Embryonic facial prominence (tissue), 1 donor: ENCODE results near the gene MRAS.

Experiments used
- DNase-seq: peaks from one replicate; pipeline ENCODE4 v3.0.0-alpha.2; 2016; ENCODE audit errors: extremely low spot score

MRAS gene

GRCh38 chr3:138340511-138340910 is 7.9 kb upstream of the MRAS start:
- DNase-seq = no peak

DNA sequence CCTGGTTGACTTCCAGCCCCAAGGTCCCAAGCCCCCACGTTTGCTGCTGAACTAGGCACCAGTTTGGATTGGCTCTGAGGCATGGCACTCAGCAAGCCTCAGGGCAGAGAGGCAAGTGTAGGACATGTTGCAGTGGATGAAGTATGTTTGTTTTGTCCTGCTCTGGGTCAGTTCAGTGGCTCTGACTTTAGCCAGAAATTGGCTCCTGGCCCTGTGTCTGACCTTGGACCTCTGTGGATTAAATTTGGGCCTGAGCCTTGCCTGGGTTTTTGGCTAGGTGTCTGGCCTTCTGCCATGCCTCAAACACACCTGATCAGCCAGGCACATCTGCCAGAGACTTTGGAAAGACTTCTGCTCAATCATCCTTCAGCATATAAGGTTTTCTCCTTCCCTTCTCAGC is 3.6 kb upstream of the MRAS start:
- no peak for DNase-seq

DNA sequence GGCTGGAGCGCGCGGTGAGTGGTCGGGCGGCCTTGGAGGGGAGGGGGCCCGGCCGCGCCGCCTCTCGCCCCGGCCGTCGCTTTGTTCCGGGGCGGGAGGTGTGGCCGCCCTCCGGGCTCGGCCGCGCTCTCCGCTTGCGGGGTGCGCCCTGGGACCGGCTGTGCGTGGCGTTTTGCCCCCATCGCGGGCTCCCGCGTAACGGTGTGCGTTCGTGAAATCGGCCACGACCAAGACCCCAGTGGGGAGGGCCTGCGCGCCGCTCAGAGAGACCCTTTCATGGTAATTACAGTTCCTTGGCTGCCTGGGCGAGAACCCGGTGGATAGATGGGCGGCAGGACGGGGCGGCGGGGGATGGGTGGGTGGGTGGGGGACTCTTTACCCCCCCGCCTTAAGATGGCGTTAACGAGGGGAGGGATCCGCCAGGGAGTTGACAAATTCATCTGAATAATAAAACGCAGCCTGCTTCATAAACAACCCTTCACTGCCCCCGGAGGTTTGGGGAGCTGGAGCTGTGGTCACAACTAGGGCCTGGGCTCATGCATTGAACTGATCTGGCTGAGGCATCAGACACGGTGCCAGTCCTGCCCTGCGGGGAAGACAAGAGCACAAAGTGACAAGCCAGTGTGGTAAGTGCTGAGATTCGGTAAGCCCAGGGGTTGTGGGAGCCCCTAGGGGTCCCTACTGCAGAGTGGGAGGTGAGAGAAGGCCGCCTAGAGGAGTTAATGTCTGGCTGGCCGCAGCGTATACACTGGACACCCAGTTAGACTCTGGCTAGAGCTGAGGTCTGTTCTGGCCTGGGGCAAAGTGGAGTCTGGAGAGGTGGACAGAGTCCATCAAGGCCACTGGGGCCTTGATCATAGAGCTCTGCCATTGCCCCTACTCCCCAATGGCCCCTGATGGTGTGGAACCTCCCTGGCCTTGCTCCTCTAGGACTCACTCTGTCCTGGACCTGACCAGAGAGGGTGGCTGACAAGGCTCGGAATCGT is 668 bp downstream of the MRAS start:
- DNase-seq = no peak

- DNase-seq = no peak
Measured at GRCh38 chr3:138349926-138350665, 1.7 kb downstream of the MRAS start.

DNA sequence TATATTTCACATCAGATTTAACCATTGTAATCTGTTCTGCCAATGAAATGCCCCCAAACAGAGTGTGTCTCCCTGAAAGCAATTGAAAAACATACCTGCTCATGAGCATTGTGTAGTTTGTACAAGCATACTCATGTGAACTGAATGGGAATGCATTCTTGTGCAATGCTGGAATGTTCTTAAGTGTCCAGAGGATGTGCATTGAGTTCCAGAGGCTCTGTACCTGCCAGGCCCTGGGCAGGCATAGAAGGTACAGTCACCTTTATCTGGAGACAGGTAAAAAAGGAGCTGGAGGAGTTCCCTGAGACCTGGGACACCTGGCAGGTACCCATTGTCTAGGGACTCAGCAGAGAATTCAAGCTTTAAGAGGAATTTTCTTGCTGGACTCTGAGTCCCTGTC is 2.8 kb downstream of the MRAS start:
- no peak for DNase-seq

- DNase-seq = no peak
Measured at GRCh38 chr3:138351916-138352550, 3.7 kb downstream of the MRAS start.

GRCh38 chr3:138354376-138354775 is 6.0 kb downstream of the MRAS start:
- no peak for DNase-seq

GRCh38 chr3:138355071-138355470 is 6.7 kb downstream of the MRAS start:
- DNase-seq = no peak

DNA sequence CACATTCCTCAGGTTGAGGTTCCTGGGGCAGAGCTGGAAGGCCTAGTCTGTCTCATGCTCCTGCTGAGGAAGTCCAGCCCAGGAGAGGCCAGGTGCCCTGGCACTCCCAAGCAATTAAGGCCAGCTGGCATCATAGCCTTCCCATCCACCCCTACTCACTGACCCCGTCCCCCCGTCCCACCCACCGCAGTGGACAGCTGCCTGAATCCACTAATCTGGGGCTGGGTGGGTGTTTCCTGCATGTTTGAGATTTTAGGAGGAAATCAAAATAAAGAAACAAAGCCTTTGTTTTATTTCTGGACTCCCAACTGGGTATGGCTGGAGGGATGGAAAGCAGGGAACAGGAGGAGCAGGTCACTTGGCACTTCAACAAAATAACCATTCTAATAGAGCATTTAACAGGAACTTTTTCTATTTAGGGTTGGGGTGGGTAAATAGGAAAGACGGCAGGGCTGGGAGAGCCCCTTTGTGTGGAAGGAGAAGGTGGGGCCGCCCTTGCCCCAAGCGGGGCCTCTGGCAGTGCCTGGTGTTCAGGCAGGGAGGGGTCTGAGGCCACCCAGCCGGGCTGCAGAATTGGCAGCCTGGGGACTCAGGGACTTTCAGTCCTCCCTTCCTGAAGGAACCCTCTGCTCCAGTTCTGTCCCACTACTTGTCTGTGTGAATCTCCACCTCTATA is 8.5 kb downstream of the MRAS start:
- no peak for DNase-seq

GRCh38 chr3:138359148-138359918 is 11.0 kb downstream of the MRAS start:
- DNase-seq = no peak

DNA sequence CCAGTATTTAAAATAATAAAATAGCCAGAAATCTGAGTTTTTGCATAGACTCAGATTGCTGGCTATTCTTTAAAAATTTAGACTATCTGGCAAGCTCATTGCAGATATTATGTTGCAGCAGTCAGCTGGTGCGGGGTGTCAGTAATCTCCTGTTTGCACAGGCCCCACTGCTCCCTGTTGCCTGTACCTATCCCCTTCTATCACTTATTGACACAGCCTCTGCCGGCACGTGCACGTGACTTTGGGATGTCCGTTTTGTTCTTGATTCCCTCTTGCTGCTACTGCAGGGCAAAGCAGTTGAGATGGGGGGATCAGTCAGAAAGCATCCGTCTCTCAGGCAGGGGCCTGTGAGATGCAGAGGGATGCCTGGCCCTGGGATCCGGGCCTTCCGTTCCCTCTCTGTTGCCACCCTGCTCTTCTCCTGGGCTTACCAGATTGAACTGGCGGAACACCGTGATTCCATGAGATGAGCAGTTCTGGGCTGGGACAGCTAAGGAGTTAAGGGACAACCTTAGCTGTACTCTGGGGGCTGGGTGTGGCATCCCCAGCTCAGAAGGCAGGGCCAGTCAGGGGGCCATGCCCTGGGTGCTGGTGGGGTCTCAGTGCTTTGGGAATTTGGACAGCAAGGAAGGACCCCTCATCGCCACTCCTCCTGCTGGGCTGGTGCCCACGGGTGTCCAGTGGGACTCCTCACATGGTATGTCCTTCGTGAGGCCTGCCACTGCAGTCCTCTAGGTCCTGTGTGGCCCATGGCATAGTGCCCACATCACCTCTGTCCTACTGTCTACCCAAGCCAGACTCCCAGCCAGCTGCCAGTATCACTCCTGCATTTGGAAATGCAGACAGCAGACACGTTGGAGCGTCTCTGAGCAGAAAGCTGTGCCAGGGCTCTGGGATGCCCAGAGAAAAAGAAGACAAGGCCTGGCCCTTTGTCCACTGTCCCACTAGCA is 11.8 kb downstream of the MRAS start:
- DNase-seq = no peak

DNA sequence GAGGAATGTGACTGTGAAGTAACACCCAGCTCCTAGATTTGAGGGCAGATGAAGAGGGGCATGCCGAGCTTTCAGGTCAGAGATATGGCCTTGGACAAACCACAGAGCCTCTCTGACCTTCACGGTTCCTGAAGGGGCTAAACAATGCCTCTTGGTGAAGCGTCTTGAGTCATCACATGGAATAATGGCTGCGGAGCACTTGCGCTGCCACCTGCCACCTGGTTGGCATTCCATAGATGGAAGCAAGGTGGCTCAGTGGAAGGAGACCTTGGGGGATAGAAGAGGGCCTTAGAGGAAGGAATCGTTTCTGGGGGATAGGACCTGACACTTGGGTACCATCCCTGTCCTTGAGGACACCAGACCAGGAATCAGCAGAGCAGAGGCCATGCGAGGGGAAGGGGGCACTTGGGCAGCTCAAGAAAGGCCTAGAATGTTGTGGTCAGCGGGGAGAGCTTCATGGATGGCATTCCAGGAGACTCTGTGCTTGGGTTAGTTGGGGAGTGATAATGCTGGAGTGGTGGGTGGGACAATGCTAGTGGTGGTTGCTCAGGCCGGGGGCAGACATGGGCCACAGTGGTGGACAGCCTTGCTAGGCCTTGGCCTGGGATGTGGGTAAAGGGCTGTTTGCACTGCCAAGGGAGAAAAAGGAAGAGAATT is 12.6 kb downstream of the MRAS start:
- DNase-seq = no peak

GRCh38 chr3:138361561-138361971 is 13.2 kb downstream of the MRAS start:
- no peak for DNase-seq

DNA sequence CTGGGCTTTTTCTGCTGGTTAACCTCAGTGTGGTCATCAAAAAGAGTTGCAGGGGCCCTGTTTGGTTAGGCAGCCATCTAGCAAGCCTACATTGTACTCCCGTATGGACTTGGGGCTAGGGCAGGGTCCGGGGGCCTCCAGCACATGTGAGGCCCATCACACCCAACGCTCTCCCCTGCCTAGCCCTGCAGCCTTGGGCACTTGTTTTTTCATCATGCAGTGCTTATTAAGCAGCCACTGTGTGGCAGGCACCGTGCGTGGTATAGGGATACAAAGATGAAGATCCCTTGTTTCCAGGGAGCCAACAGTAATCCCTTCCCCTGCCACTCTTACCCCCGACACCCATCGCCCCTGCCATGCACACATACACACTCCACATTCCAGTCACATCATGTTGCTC is 14.2 kb downstream of the MRAS start:
- no peak for DNase-seq

- no peak for DNase-seq
Measured at GRCh38 chr3:138363322-138363721, 14.9 kb downstream of the MRAS start.

- DNase-seq = no peak
Measured at GRCh38 chr3:138364356-138365252, 16.2 kb downstream of the MRAS start.

GRCh38 chr3:138365253-138365555 is 16.8 kb downstream of the MRAS start:
- no peak for DNase-seq

- DNase-seq = no peak
Measured at GRCh38 chr3:138366006-138366759, 17.8 kb downstream of the MRAS start.
